Measurements from ENCODE around the gene DAB2IP. TPM values are rescaled to one million over a fixed set of nuclear protein-coding genes. Genes with fewer than 3 reads are reported as not detected.
A peak's percentile ranks its signal among the peaks of the same experiment; 100 is the strongest.

The DAB2IP gene
- polyA plus RNA-seq, 1 donor from 2014 or later, result not detected

- Mint-ChIP-seq H3K27me3 (peaks cover 12% of the 10 kb centered on the region), H3K36me3 (peaks cover 1% of the 10 kb centered on the region), H3K4me1 (peaks cover 0 to 1% (median 0%) of the 10 kb centered on the region in 3 donors), H3K27ac (no peak overlapping the region), H3K9me3 (no peaks in the 10 kb centered on the region), H3K4me3 (peak overlapping the region in 1 of 4 donors; percentile 83)
Measured at GRCh38 chr9:121686930-121687541, 35.6 kb downstream of the DAB2IP start.

GRCh38 chr9:121688146-121688680 is 36.8 kb downstream of the DAB2IP start:
- Mint-ChIP-seq H3K27me3 (peaks cover 10% of the 10 kb centered on the region), H3K36me3 (peaks cover 1% of the 10 kb centered on the region), H3K4me1 (peaks cover 0 to 4% (median 1%) of the 10 kb centered on the region in 3 donors), H3K27ac (peak overlapping the region in 1 of 3 donors; percentile 21), H3K4me3 (no peak overlapping the region), H3K9me3 (no peaks in the 10 kb centered on the region)

GRCh38 chr9:121688681-121689080 is 37.2 kb downstream of the DAB2IP start:
- H3K4me1 Mint-ChIP-seq, result peaks cover 0 to 4% (median 1%) of the 10 kb centered on the region in 3 donors
- no peak overlapping the region for H3K4me3 Mint-ChIP-seq
- peaks cover 13% of the 10 kb centered on the region for H3K27me3 Mint-ChIP-seq
- no peaks in the 10 kb centered on the region for H3K9me3 Mint-ChIP-seq
- H3K27ac Mint-ChIP-seq, result no peak overlapping the region
- peaks cover 1% of the 10 kb centered on the region for H3K36me3 Mint-ChIP-seq

- H3K4me1 Mint-ChIP-seq, result peaks cover 0 to 4% (median 1%) of the 10 kb centered on the region in 3 donors
- peaks cover 10% of the 10 kb centered on the region for H3K27me3 Mint-ChIP-seq
- no peak overlapping the region for H3K4me3 Mint-ChIP-seq
- H3K36me3 Mint-ChIP-seq, result peaks cover 1% of the 10 kb centered on the region
- H3K9me3 Mint-ChIP-seq, result no peaks in the 10 kb centered on the region
- H3K27ac Mint-ChIP-seq, result no peak overlapping the region
Measured at GRCh38 chr9:121689461-121690157, 38.2 kb downstream of the DAB2IP start.

- Mint-ChIP-seq H3K9me3 (no peaks in the 10 kb centered on the region), H3K27me3 (peaks cover 8% of the 10 kb centered on the region), H3K4me3 (no peak overlapping the region), H3K4me1 (peaks cover 0 to 4% (median 1%) of the 10 kb centered on the region in 3 donors), H3K36me3 (peaks cover 1% of the 10 kb centered on the region), H3K27ac (no peak overlapping the region)
Measured at GRCh38 chr9:121690316-121690715, 38.9 kb downstream of the DAB2IP start.

- H3K4me1 Mint-ChIP-seq, result peaks cover 0 to 4% (median 1%) of the 10 kb centered on the region in 3 donors
- peaks cover 1% of the 10 kb centered on the region for H3K36me3 Mint-ChIP-seq
- no peaks in the 10 kb centered on the region for H3K9me3 Mint-ChIP-seq
- no peak overlapping the region for H3K27ac Mint-ChIP-seq
- peaks cover 7% of the 10 kb centered on the region for H3K27me3 Mint-ChIP-seq
- H3K4me3 Mint-ChIP-seq, result peak overlapping the region in 1 of 4 donors; percentile 2
Measured at GRCh38 chr9:121690766-121691165, 39.3 kb downstream of the DAB2IP start.

GRCh38 chr9:121691890-121692289 is 40.5 kb downstream of the DAB2IP start:
- peaks cover 1% of the 10 kb centered on the region for H3K36me3 Mint-ChIP-seq
- H3K9me3 Mint-ChIP-seq, result no peaks in the 10 kb centered on the region
- peaks cover 0 to 6% (median 1%) of the 10 kb centered on the region in 3 donors for H3K4me1 Mint-ChIP-seq
- H3K4me3 Mint-ChIP-seq, result no peak overlapping the region
- H3K27me3 Mint-ChIP-seq, result peaks cover 8% of the 10 kb centered on the region
- no peak overlapping the region for H3K27ac Mint-ChIP-seq

- Mint-ChIP-seq H3K27me3 (peaks cover 17% of the 10 kb centered on the region), H3K27ac (no peak overlapping the region), H3K4me1 (peaks cover 0 to 8% (median 1%) of the 10 kb centered on the region in 3 donors), H3K36me3 (peaks cover 1% of the 10 kb centered on the region), H3K9me3 (no peaks in the 10 kb centered on the region), H3K4me3 (no peak overlapping the region)
Measured at GRCh38 chr9:121692606-121693387, 41.4 kb downstream of the DAB2IP start.

- Mint-ChIP-seq H3K9me3 (no peaks in the 10 kb centered on the region), H3K27ac (no peak overlapping the region), H3K4me3 (no peak overlapping the region), H3K36me3 (peaks cover 1% of the 10 kb centered on the region), H3K27me3 (peaks cover 22% of the 10 kb centered on the region), H3K4me1 (peaks cover 0 to 8% (median 1%) of the 10 kb centered on the region in 3 donors)
Measured at GRCh38 chr9:121693388-121693670, 41.9 kb downstream of the DAB2IP start.

GRCh38 chr9:121694001-121694400 is 42.6 kb downstream of the DAB2IP start:
- peaks cover 0 to 8% (median 1%) of the 10 kb centered on the region in 3 donors for H3K4me1 Mint-ChIP-seq
- H3K36me3 Mint-ChIP-seq, result peaks cover 1% of the 10 kb centered on the region
- no peaks in the 10 kb centered on the region for H3K9me3 Mint-ChIP-seq
- no peak overlapping the region for H3K4me3 Mint-ChIP-seq
- no peak overlapping the region for H3K27ac Mint-ChIP-seq
- peaks cover 24% of the 10 kb centered on the region for H3K27me3 Mint-ChIP-seq

GRCh38 chr9:121694600-121694999 is 43.2 kb downstream of the DAB2IP start:
- H3K27me3 Mint-ChIP-seq, result peaks cover 24% of the 10 kb centered on the region
- H3K4me1 Mint-ChIP-seq, result peaks cover 0 to 8% (median 1%) of the 10 kb centered on the region in 3 donors
- H3K4me3 Mint-ChIP-seq, result no peak overlapping the region
- H3K27ac Mint-ChIP-seq, result no peak overlapping the region
- no peaks in the 10 kb centered on the region for H3K9me3 Mint-ChIP-seq
- peaks cover 1% of the 10 kb centered on the region for H3K36me3 Mint-ChIP-seq

- H3K9me3 Mint-ChIP-seq, result no peaks in the 10 kb centered on the region
- no peak overlapping the region for H3K27ac Mint-ChIP-seq
- H3K36me3 Mint-ChIP-seq, result no peaks in the 10 kb centered on the region
- H3K27me3 Mint-ChIP-seq, result peaks cover 39% of the 10 kb centered on the region
- peaks cover 1 to 16% (median 3%) of the 10 kb centered on the region in 3 donors for H3K4me1 Mint-ChIP-seq
- H3K4me3 Mint-ChIP-seq, result peak overlapping the region in 3 of 4 donors; percentile 8 to 14 (median 13)
Measured at GRCh38 chr9:121696930-121697329, 45.5 kb downstream of the DAB2IP start.

- Mint-ChIP-seq H3K4me3 (peak overlapping the region in 3 of 4 donors; percentile 60 to 78 (median 76)), H3K4me1 (peaks cover 0 to 12% (median 3%) of the 10 kb centered on the region in 3 donors), H3K36me3 (no peaks in the 10 kb centered on the region), H3K27ac (no peak overlapping the region), H3K9me3 (no peaks in the 10 kb centered on the region), H3K27me3 (peaks cover 40% of the 10 kb centered on the region)
Measured at GRCh38 chr9:121698627-121699570, 47.5 kb downstream of the DAB2IP start.

GRCh38 chr9:121699571-121700164 is 48.2 kb downstream of the DAB2IP start:
- H3K27ac Mint-ChIP-seq, result peak overlapping the region in 1 of 3 donors; percentile 59
- H3K27me3 Mint-ChIP-seq, result peaks cover 40% of the 10 kb centered on the region
- H3K9me3 Mint-ChIP-seq, result no peaks in the 10 kb centered on the region
- peak overlapping the region; percentile 60 to 87 (median 72) for H3K4me3 Mint-ChIP-seq
- H3K36me3 Mint-ChIP-seq, result no peaks in the 10 kb centered on the region
- H3K4me1 Mint-ChIP-seq, result peaks cover 0 to 12% (median 3%) of the 10 kb centered on the region in 3 donors

Data from IgD-negative memory B cell (primary cell).